HG03442 (cell line): ENCODE results near the gene LRP1B.
A peak's percentile ranks its signal among the peaks of the same experiment; 100 is the strongest.

Source experiments
- ATAC-seq: cut with Tn5 transposase; IDR thresholded peaks from one replicate; pipeline ENCODE4 v1.9.1; 2021; ENCODE audit warnings: mild to moderate bottlenecking, moderate library complexity; ENCODE audit not compliant: unreplicated experiment

LRP1B gene

GRCh38 chr2:142131010-142131669, at the start of gene LRP1B:
LRP1B (minus strand) TSS chr2:142131016; CDS start chr2:142130729, 287 bp downstream.
- peak; percentile 53 for ATAC-seq

GRCh38 chr2:142179686-142180085, 48.9 kb upstream of the LRP1B start:
- ATAC-seq, result no peak

- no peak for ATAC-seq
These were observed 47.8 kb upstream of the LRP1B start for GRCh38 chr2:142178604-142179003.

- no peak for ATAC-seq
These were observed 46.1 kb upstream of the LRP1B start for GRCh38 chr2:142176941-142177340.

- no peak for ATAC-seq
These were observed 45.1 kb upstream of the LRP1B start for GRCh38 chr2:142175813-142176338.

- ATAC-seq, result no peak
These were observed 43.4 kb upstream of the LRP1B start for GRCh38 chr2:142174176-142174575.

- ATAC-seq, result no peak
These were observed 40.0 kb upstream of the LRP1B start for GRCh38 chr2:142170847-142171246.

GRCh38 chr2:142165790-142166189, 35.0 kb upstream of the LRP1B start:
- ATAC-seq, result peak; percentile 99

GRCh38 chr2:142153601-142154000, 22.8 kb upstream of the LRP1B start:
- no peak for ATAC-seq

GRCh38 chr2:142150453-142150852, 19.6 kb upstream of the LRP1B start:
- ATAC-seq, result no peak

GRCh38 chr2:142144547-142144946, 13.7 kb upstream of the LRP1B start:
- no peak for ATAC-seq

GRCh38 chr2:142142595-142142994, 11.8 kb upstream of the LRP1B start:
- no peak for ATAC-seq

GRCh38 chr2:142140434-142140845, 9.6 kb upstream of the LRP1B start:
- no peak for ATAC-seq

GRCh38 chr2:142139384-142139783, 8.6 kb upstream of the LRP1B start:
- ATAC-seq, result no peak

- ATAC-seq, result no peak
These were observed 5.8 kb upstream of the LRP1B start for GRCh38 chr2:142136571-142136970.

GRCh38 chr2:142134911-142135310, 4.1 kb upstream of the LRP1B start:
- no peak for ATAC-seq

GRCh38 chr2:142130111-142131009, 456 bp downstream of the LRP1B start:
- ATAC-seq, result peak; percentile 25

GRCh38 chr2:142128105-142128504, 2.7 kb downstream of the LRP1B start:
- ATAC-seq, result no peak

GRCh38 chr2:142127248-142127647, 3.6 kb downstream of the LRP1B start:
- no peak for ATAC-seq

- no peak for ATAC-seq
These were observed 6.1 kb downstream of the LRP1B start for GRCh38 chr2:142124706-142125105.

GRCh38 chr2:142119347-142119746, 11.5 kb downstream of the LRP1B start:
- ATAC-seq, result no peak

- no peak for ATAC-seq
These were observed 18.0 kb downstream of the LRP1B start for GRCh38 chr2:142112757-142113221.
